ENCODE results near the gene IQCM. TPM values are rescaled to one million over a fixed set of nuclear protein-coding genes. Genes with fewer than 3 reads are reported as not detected.

IQCM gene
- total and polyA plus RNA-seq, 2 donors (not counting 1 experiment from before 2014, with no cell fraction given) = not detected

DNA sequence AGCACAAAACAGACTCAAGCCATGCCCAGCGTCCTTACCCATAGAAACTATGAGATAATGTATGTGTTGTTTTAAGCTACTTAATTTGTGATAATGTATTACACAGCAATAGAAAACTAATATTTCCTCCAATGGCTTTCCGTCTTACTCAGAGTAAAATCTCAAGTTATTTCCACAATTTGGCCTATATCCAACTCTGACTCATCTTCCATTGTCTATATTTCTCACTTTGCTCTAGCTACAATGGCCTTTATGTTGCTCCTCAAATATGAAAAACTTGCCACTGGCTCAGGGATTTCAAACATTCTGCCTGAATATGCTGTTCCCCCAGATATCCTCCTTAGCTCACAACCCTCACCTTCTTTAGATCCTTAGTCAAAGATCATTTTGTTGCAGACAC is 31.6 kb downstream of the IQCM start:
- H2AFZ ChIP-seq (ENCODE audit: low read length) = no peak overlapping the region
- no peaks in the 10 kb centered on the region for H3K9me3 ChIP-seq (ENCODE audit: control insufficient read depth, insufficient read depth, low read depth, low read length)
- H4K20me1 ChIP-seq (ENCODE audit: control insufficient read depth, extremely low read depth, insufficient read depth, low read length) = no peaks in the 10 kb centered on the region
- no peak overlapping the region for H3K4me2 ChIP-seq (ENCODE audit: extremely low read depth, insufficient read depth, low read length)
- no peak overlapping the region for H3K9ac ChIP-seq (ENCODE audit: insufficient read depth, low read length)
- H3K27me3 ChIP-seq (ENCODE audit: control insufficient read depth, insufficient read depth, low read length) = no peaks in the 10 kb centered on the region
- peak in 1 of 2 donors; percentile 57 for DNase-seq (ENCODE audit: low read depth in 2 of 2)
- no peak overlapping the region for H3K4me3 ChIP-seq (replicated peaks in 1 of 4; ENCODE audit: control extremely low read depth in 1 of 4, insufficient read depth in 1 of 4, low read depth in 3 of 4, low read length in 4 of 4)
- H3K27ac ChIP-seq (ENCODE audit: insufficient read depth, low read length) = no peak overlapping the region
- H3K4me1 ChIP-seq (ENCODE audit: control insufficient read depth, extremely low read depth, insufficient read depth, low read length) = peaks cover 3% of the 10 kb centered on the region
- TF ChIP-seq, protein P1, sequence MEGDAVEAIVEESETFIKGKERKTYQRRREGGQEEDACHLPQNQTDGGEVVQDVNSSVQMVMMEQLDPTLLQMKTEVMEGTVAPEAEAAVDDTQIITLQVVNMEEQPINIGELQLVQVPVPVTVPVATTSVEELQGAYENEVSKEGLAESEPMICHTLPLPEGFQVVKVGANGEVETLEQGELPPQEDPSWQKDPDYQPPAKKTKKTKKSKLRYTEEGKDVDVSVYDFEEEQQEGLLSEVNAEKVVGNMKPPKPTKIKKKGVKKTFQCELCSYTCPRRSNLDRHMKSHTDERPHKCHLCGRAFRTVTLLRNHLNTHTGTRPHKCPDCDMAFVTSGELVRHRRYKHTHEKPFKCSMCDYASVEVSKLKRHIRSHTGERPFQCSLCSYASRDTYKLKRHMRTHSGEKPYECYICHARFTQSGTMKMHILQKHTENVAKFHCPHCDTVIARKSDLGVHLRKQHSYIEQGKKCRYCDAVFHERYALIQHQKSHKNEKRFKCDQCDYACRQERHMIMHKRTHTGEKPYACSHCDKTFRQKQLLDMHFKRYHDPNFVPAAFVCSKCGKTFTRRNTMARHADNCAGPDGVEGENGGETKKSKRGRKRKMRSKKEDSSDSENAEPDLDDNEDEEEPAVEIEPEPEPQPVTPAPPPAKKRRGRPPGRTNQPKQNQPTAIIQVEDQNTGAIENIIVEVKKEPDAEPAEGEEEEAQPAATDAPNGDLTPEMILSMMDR (conservative IDR thresholded peaks at IDR 0.05 in 1 of 2, IDR thresholded peaks at IDR 0.05 in 1 of 2; ENCODE audit: low read depth in 1 of 2, low read length in 2 of 2) = no peak
- TF ChIP-seq EZH2 (IDR thresholded peaks at IDR 0.05; ENCODE audit: low read length, missing control alignments) = no peak
- no peaks in the 10 kb centered on the region for H3K36me3 ChIP-seq (ENCODE audit: control insufficient read depth, insufficient read depth, low read length)
- no peaks in the 10 kb centered on the region for H3K79me2 ChIP-seq (ENCODE audit: control insufficient read depth, insufficient read depth, low read length)

DNA sequence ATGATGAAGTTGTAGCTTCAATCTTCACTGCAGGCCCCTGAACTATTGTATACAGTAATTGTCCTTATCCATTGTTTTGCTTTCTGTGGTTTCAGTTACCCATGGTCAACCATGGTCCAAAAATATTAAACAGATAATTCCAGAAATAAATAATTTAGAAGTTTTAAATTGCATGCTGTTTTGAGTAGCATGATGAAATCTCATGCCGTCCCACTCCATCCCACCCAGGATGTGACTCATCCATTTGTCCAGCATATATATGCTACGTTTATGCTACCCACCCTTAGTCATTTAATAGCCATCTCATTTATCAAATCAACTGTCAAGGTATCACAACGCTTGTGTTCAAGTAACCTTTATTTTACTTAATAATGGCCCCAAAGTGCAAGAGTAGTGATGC is 34.5 kb downstream of the IQCM start:
- H3K27ac ChIP-seq (ENCODE audit: insufficient read depth, low read length) = no peak overlapping the region
- H3K9me3 ChIP-seq (ENCODE audit: control insufficient read depth, insufficient read depth, low read depth, low read length) = no peaks in the 10 kb centered on the region
- H3K4me1 ChIP-seq (ENCODE audit: control insufficient read depth, extremely low read depth, insufficient read depth, low read length) = peaks cover 3% of the 10 kb centered on the region
- H4K20me1 ChIP-seq (ENCODE audit: control insufficient read depth, extremely low read depth, insufficient read depth, low read length) = no peaks in the 10 kb centered on the region
- TF ChIP-seq EZH2 (IDR thresholded peaks at IDR 0.05; ENCODE audit: low read length, missing control alignments) = no peak
- TF ChIP-seq, protein P1 (conservative IDR thresholded peaks at IDR 0.05 in 1 of 2, IDR thresholded peaks at IDR 0.05 in 1 of 2; ENCODE audit: low read depth in 1 of 2, low read length in 2 of 2) = no peak
- H3K36me3 ChIP-seq (ENCODE audit: control insufficient read depth, insufficient read depth, low read length) = no peaks in the 10 kb centered on the region
- no peaks in the 10 kb centered on the region for H3K27me3 ChIP-seq (ENCODE audit: control insufficient read depth, insufficient read depth, low read length)
- no peak overlapping the region for H3K9ac ChIP-seq (ENCODE audit: insufficient read depth, low read length)
- no peak overlapping the region for H2AFZ ChIP-seq (ENCODE audit: low read length)
- H3K79me2 ChIP-seq (ENCODE audit: control insufficient read depth, insufficient read depth, low read length) = no peaks in the 10 kb centered on the region
- no peak overlapping the region for H3K4me3 ChIP-seq (replicated peaks in 1 of 4; ENCODE audit: control extremely low read depth in 1 of 4, insufficient read depth in 1 of 4, low read depth in 3 of 4, low read length in 4 of 4)
- DNase-seq (ENCODE audit: low read depth in 2 of 2) = peak; percentile 90 to 91
- peak overlapping the region; percentile 23 for H3K4me2 ChIP-seq (ENCODE audit: extremely low read depth, insufficient read depth, low read length)

DNA sequence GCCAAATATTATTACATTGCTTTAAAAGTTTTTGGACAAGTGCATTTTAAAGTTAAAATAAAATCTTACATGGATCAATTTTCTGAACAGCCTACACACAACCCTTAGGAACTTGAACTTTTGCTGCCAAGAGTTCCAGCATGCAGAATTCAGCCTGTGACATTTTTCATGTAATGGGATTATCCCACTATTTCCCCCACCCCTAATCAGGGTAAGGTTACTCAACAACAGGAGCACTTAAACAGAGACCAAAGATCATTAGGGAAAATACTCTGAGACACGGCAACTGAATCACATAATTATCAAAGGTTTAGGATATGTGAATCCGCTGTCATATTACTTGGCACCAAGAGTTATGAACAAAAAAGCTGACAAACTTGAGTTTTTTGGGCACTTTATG is 47.2 kb downstream of the IQCM start:
- Histone ChIP-seq H3K9ac (ENCODE audit: insufficient read depth, low read length) (no peak overlapping the region), H3K27ac (ENCODE audit: insufficient read depth, low read length) (no peak overlapping the region), H3K79me2 (ENCODE audit: control insufficient read depth, insufficient read depth, low read length) (no peaks in the 10 kb centered on the region), H3K4me2 (ENCODE audit: extremely low read depth, insufficient read depth, low read length) (no peak overlapping the region), H3K4me3 (replicated peaks in 1 of 4; ENCODE audit: control extremely low read depth in 1 of 4, insufficient read depth in 1 of 4, low read depth in 3 of 4, low read length in 4 of 4) (no peak overlapping the region), H4K20me1 (ENCODE audit: control insufficient read depth, extremely low read depth, insufficient read depth, low read length) (no peaks in the 10 kb centered on the region), H3K4me1 (ENCODE audit: control insufficient read depth, extremely low read depth, insufficient read depth, low read length) (peaks cover 2% of the 10 kb centered on the region), H3K36me3 (ENCODE audit: control insufficient read depth, insufficient read depth, low read length) (no peaks in the 10 kb centered on the region), H2AFZ (ENCODE audit: low read length) (no peak overlapping the region), H3K9me3 (ENCODE audit: control insufficient read depth, insufficient read depth, low read depth, low read length) (no peaks in the 10 kb centered on the region), H3K27me3 (ENCODE audit: control insufficient read depth, insufficient read depth, low read length) (no peaks in the 10 kb centered on the region)
- TF ChIP-seq EZH2 (IDR thresholded peaks at IDR 0.05; ENCODE audit: low read length, missing control alignments) = no peak
- TF ChIP-seq, protein P1 (conservative IDR thresholded peaks at IDR 0.05 in 1 of 2, IDR thresholded peaks at IDR 0.05 in 1 of 2; ENCODE audit: low read depth in 1 of 2, low read length in 2 of 2) = no peak
- DNase-seq (ENCODE audit: low read depth in 2 of 2) = no peak
